Uterus (tissue), 2 donors: ENCODE data around the gene SLC9C1.

Experiments
- CTCF ChIP-seq, 4 experiments: fragments of 200-600 bp in 2 of 4; fragments of 450-650 bp in 2 of 4; sonication (generic) in 2 of 4; IDR thresholded peaks; one replicate each; pipeline ENCODE4 v1.5.1; 2016 to 2019; ENCODE audit warnings: antibody characterized with exemption in 4 of 4, mild to moderate bottlenecking in 2 of 4, moderate library complexity in 1 of 4
- POLR2A ChIP-seq, 2 donors: fragments of 450-650 bp; IDR thresholded peaks; one replicate each; pipeline ENCODE4 v1.6.1; 2016; ENCODE audit warnings: antibody characterized with exemption in 2 of 2, mild to moderate bottlenecking in 1 of 2, moderate library complexity in 1 of 2

- TF ChIP-seq CTCF (IDR thresholded peaks at IDR 0.05) (no peak), POLR2A (IDR thresholded peaks at IDR 0.05) (no peak)
Measured at GRCh38 chr3:112253301-112253971, 40.6 kb downstream of the SLC9C1 start.
